ENCODE measurements around the gene ASAP2. TPM values are rescaled to one million over a fixed set of nuclear protein-coding genes. Genes with fewer than 3 reads are reported as not detected.

The ASAP2 gene
- total RNA-seq, 1 donor from 2014 or later = 49.6 TPM

GRCh38 chr2:9322576-9322975 lies 116.0 kb downstream of the ASAP2 start:
- TF ChIP-seq CTCF (IDR thresholded peaks at IDR 0.05; ENCODE audit: partially characterized antibody, unreplicated experiment) = no peak
- peaks cover 3% of the 10 kb centered on the region for H3K4me1 Mint-ChIP-seq (ENCODE audit: low read depth, unreplicated experiment)
- H3K36me3 Mint-ChIP-seq (ENCODE audit: unreplicated experiment) = peaks cover 7% of the 10 kb centered on the region
- H3K4me3 Mint-ChIP-seq (ENCODE audit: unreplicated experiment) = no peak overlapping the region
- H3K9me3 Mint-ChIP-seq (ENCODE audit: unreplicated experiment) = peaks cover 2% of the 10 kb centered on the region
- H3K27ac Mint-ChIP-seq (ENCODE audit: unreplicated experiment) = no peak overlapping the region
- DNase-seq = no peak
- H3K27me3 Mint-ChIP-seq (ENCODE audit: unreplicated experiment) = no peaks in the 10 kb centered on the region

GRCh38 chr2:9325428-9325827 lies 118.8 kb downstream of the ASAP2 start:
- Mint-ChIP-seq H3K4me3 (ENCODE audit: unreplicated experiment) (no peak overlapping the region), H3K36me3 (ENCODE audit: unreplicated experiment) (peaks cover 7% of the 10 kb centered on the region), H3K27ac (ENCODE audit: unreplicated experiment) (no peak overlapping the region), H3K4me1 (ENCODE audit: low read depth, unreplicated experiment) (peaks cover 3% of the 10 kb centered on the region), H3K9me3 (ENCODE audit: unreplicated experiment) (peaks cover 2% of the 10 kb centered on the region), H3K27me3 (ENCODE audit: unreplicated experiment) (peaks cover 4% of the 10 kb centered on the region)
- no peak for TF ChIP-seq CTCF (IDR thresholded peaks at IDR 0.05; ENCODE audit: partially characterized antibody, unreplicated experiment)
- no peak for DNase-seq

- Mint-ChIP-seq H3K36me3 (ENCODE audit: unreplicated experiment) (peaks cover 7% of the 10 kb centered on the region), H3K27ac (ENCODE audit: unreplicated experiment) (no peak overlapping the region), H3K4me3 (ENCODE audit: unreplicated experiment) (no peak overlapping the region), H3K9me3 (ENCODE audit: unreplicated experiment) (peaks cover 2% of the 10 kb centered on the region), H3K4me1 (ENCODE audit: low read depth, unreplicated experiment) (peaks cover 3% of the 10 kb centered on the region), H3K27me3 (ENCODE audit: unreplicated experiment) (peaks cover 4% of the 10 kb centered on the region)
- no peak for DNase-seq
- TF ChIP-seq CTCF (IDR thresholded peaks at IDR 0.05; ENCODE audit: partially characterized antibody, unreplicated experiment) = no peak
Measured at GRCh38 chr2:9326975-9327374, 120.4 kb downstream of the ASAP2 start.

- peaks cover 4% of the 10 kb centered on the region for H3K27me3 Mint-ChIP-seq (ENCODE audit: unreplicated experiment)
- H3K36me3 Mint-ChIP-seq (ENCODE audit: unreplicated experiment) = peaks cover 2% of the 10 kb centered on the region
- no peak for TF ChIP-seq CTCF (IDR thresholded peaks at IDR 0.05; ENCODE audit: partially characterized antibody, unreplicated experiment)
- H3K4me3 Mint-ChIP-seq (ENCODE audit: unreplicated experiment) = no peak overlapping the region
- H3K4me1 Mint-ChIP-seq (ENCODE audit: low read depth, unreplicated experiment) = peaks cover 3% of the 10 kb centered on the region
- peaks cover under 1% of the 10 kb centered on the region for H3K9me3 Mint-ChIP-seq (ENCODE audit: unreplicated experiment)
- no peak for DNase-seq
- no peak overlapping the region for H3K27ac Mint-ChIP-seq (ENCODE audit: unreplicated experiment)
Measured at GRCh38 chr2:9327873-9328352, 121.3 kb downstream of the ASAP2 start.

- no peak for TF ChIP-seq CTCF (IDR thresholded peaks at IDR 0.05; ENCODE audit: partially characterized antibody, unreplicated experiment)
- peaks cover 4% of the 10 kb centered on the region for H3K27me3 Mint-ChIP-seq (ENCODE audit: unreplicated experiment)
- no peak overlapping the region for H3K27ac Mint-ChIP-seq (ENCODE audit: unreplicated experiment)
- DNase-seq = no peak
- H3K9me3 Mint-ChIP-seq (ENCODE audit: unreplicated experiment) = no peaks in the 10 kb centered on the region
- no peak overlapping the region for H3K4me3 Mint-ChIP-seq (ENCODE audit: unreplicated experiment)
- H3K36me3 Mint-ChIP-seq (ENCODE audit: unreplicated experiment) = no peaks in the 10 kb centered on the region
- H3K4me1 Mint-ChIP-seq (ENCODE audit: low read depth, unreplicated experiment) = peaks cover 3% of the 10 kb centered on the region
Measured at GRCh38 chr2:9328931-9329330, 122.3 kb downstream of the ASAP2 start.
